PC-3 (cell line): ENCODE results near the gene DCAF15. TPM values are rescaled to one million over a fixed set of nuclear protein-coding genes. Genes with fewer than 3 reads are reported as not detected.

ENCODE experiments used
- ATAC-seq: fragments of 200-7000 bp; cut with Tn5 transposase; 2 replicates; pipeline ENCODE4 v1.9.1; 2020; ENCODE audit warnings: mild to moderate bottlenecking, moderate library complexity
- BruUV-seq: library from RNA; stranded (reverse); fragments of 400-500 nt; replicated peaks from 2 replicates; lab custom pipeline; 2021; lab: Mats Ljungman, UMichigan
- CTCF ChIA-PET: fragments of 300-600 bp; sonication (Branson Sonifier 250); formaldehyde crosslinking; loops from one replicate; lab custom pipeline; 2022; ENCODE audit warnings: antibody characterized with exemption; lab: Charles Lee
- POLR2A ChIA-PET: fragments of 300-600 bp; sonication (Branson Sonifier 250); formaldehyde crosslinking; loops from one replicate; lab custom pipeline; 2022; ENCODE audit warnings: antibody characterized with exemption; ENCODE audit not compliant: unreplicated experiment; lab: Charles Lee
- DNase-seq: peaks from one replicate; pipeline ENCODE4 v3.0.0-alpha.2; 2015
- H2AFZ ChIP-seq: fragments of 300-600 bp; sonication (generic); 2 replicates; pipeline ENCODE4 v1.6.0; 2016; ENCODE audit warnings: antibody characterized with exemption, low read length
- H3F3A ChIP-seq: fragments of 300-600 bp; sonication (generic); one replicate; pipeline ENCODE4 v1.6.0; 2017; ENCODE audit warnings: antibody characterized with exemption, low read length, control low read depth, mild to moderate bottlenecking; ENCODE audit not compliant: unreplicated experiment
- H3K27ac ChIP-seq: fragments of 300-600 bp; sonication (generic); 2 replicates; pipeline ENCODE4 v1.5.1; 2016; ENCODE audit warnings: mild to moderate bottlenecking, low read length
- H3K27me3 ChIP-seq: fragments of 300-600 bp; sonication (generic); 2 replicates; pipeline ENCODE4 v1.6.1; 2016; ENCODE audit warnings: low read length, mixed read lengths
- H3K36me3 ChIP-seq: fragments of 300-600 bp; sonication (generic); 2 replicates; pipeline ENCODE4 v1.6.1; 2016; ENCODE audit warnings: low read depth, mixed run types, low read length, mixed read lengths
- H3K4me1 ChIP-seq: fragments of 300-600 bp; sonication (generic); 2 replicates; pipeline ENCODE4 v1.5.1; 2016; ENCODE audit warnings: low read length; ENCODE audit not compliant: insufficient read depth
- H3K4me2 ChIP-seq: fragments of 300-600 bp; sonication (generic); 2 replicates; pipeline ENCODE4 v1.6.0; 2016; ENCODE audit warnings: low read length
- H3K4me3 ChIP-seq: fragments of 300-600 bp; sonication (generic); 2 replicates; pipeline ENCODE4 v1.5.1; 2016; ENCODE audit warnings: mild to moderate bottlenecking, low read length, mixed read lengths
- H3K79me2 ChIP-seq: fragments of 300-600 bp; sonication (generic); 2 replicates; pipeline ENCODE4 v1.6.1; 2017; ENCODE audit warnings: low read length, mixed read lengths
- H3K9ac ChIP-seq: fragments of 300-600 bp; sonication (generic); 2 replicates; pipeline ENCODE4 v1.6.0; 2016; ENCODE audit warnings: mild to moderate bottlenecking, low read length
- H3K9me2 ChIP-seq: fragments of 300-600 bp; sonication (generic); replicated peaks from 2 replicates; pipeline ENCODE4 v1.6.1; 2016; ENCODE audit warnings: mixed run types, low read length, mixed read lengths
- H3K9me3 ChIP-seq: fragments of 300-600 bp; sonication (generic); 2 replicates; pipeline ENCODE4 v1.6.1; 2016; ENCODE audit warnings: low read length, mixed read lengths
- H4K20me1 ChIP-seq: fragments of 300-600 bp; sonication (generic); 2 replicates; pipeline ENCODE4 v1.6.1; 2016; ENCODE audit warnings: low read length, mixed read lengths
- EZH2 ChIP-seq: fragments of 300-600 bp; sonication (generic); IDR thresholded peaks from one replicate; pipeline ENCODE4 v1.6.1; 2017; ENCODE audit warnings: antibody characterized with exemption, mild to moderate bottlenecking, low read length; ENCODE audit not compliant: unreplicated experiment
- EZH2phosphoT487 ChIP-seq: fragments of 300-600 bp; sonication (generic); IDR thresholded peaks from 2 replicates; pipeline ENCODE4 v1.6.1; 2018; ENCODE audit warnings: mild to moderate bottlenecking, antibody characterized with exemption, low read length, borderline replicate concordance
- intact Hi-C: fragments of 100-400 bp; cut with micrococcal nuclease; formaldehyde crosslinking; loops from 2 replicates; pipeline ENCODE4 v1.9.0; 2023
- total RNA-seq: library from RNA; depleted of rRNA; stranded (reverse); fragments of >200 nt; gene quantifications from 2 replicates; pipeline ENCODE4 v1.2.3, GENCODE V29; 2014
- TF ChIP-seq, protein P1 (sequence below): fragments of 300-600 bp; sonication (generic); conservative IDR thresholded peaks from 2 replicates; pipeline ENCODE4 v1.5.1; 2017; ENCODE audit warnings: antibody characterized with exemption, low read depth, mild to moderate bottlenecking, low read length

The DCAF15 gene
- total RNA-seq, 1 experiment from 2014 or later: 50.8 TPM

DNA sequence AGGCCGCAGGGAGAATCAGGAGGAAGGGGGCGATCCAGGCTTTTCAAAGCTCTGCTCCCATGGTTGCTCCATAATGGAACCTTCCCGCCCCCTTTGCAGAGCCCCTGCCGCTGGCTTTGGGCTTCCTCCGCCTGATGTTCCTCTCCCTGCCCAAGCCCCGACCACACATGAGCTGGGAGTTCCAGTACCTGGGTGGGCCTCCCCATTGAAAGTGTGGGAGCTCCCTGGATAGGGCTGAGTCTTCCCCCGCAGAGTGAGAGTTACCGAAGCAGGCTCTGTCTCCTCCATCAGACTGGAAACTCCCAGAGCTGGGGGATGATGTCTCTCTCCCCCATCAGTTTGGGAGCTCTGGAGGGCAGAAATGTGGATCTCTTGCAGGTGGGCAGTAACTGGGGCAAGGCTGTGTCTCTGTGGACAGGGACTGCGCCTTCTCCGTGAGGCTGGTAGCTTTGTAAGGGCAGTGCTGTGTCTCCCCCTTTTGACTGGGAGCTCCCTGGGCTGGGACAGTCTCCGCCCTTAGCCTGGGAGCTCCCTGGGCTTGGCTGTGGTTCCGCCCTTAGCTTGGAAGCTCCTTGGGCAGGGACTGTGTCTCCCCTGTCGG, 722 bp downstream of the DCAF15 start:
- H2AFZ ChIP-seq: no peak overlapping the region
- no peaks in the 10 kb centered on the region for H3K27me3 ChIP-seq
- peak overlapping the region; percentile 88 for H3K4me3 ChIP-seq
- BruUV-seq: TSS peak; percentile 29
- POLR2A ChIA-PET: interaction anchor here (0.6 kb wide), 3 partner anchors 19 to 184 kb away, joined by 4 to 8 read pairs (median 5); no protein-coding TSS in a partner anchor
- H3K4me1 ChIP-seq: peaks cover 10% of the 10 kb centered on the region
- ATAC-seq (peak; percentile 54), DNase-seq (peak; percentile 46)
- peaks cover 20% of the 10 kb centered on the region for H3K79me2 ChIP-seq
- H3K9ac ChIP-seq: peak overlapping the region; percentile 64
- H3K9me3 ChIP-seq: no peaks in the 10 kb centered on the region
- CTCF ChIA-PET: interaction anchor here (0.5 to 1.1 kb wide), 4 partner anchors 19 to 82 kb away, joined by 3 to 4 read pairs (median 4); partner anchors contain the start of gene IL27RA
- peak overlapping the region; percentile 97 for H3K4me2 ChIP-seq
- no peaks in the 10 kb centered on the region; the same call in 1 of the 2 replicates for H4K20me1 ChIP-seq
- intact Hi-C loops: loop anchor here (1.0 to 2.0 kb wide), 2 partner anchors 47 to 72 kb away; partner anchors contain the start of genes BRME1 and CC2D1A
- H3K36me3 ChIP-seq: peaks cover 23% of the 10 kb centered on the region; the same call in 1 of the 2 replicates
- no peak overlapping the region for H3K27ac ChIP-seq
- no peaks in the 10 kb centered on the region for H3F3A ChIP-seq
- H3K9me2 ChIP-seq: no peaks in the 10 kb centered on the region
- TF ChIP-seq EZH2 (no peak), EZH2phosphoT487 (no peak)
- TF ChIP-seq, protein P1, sequence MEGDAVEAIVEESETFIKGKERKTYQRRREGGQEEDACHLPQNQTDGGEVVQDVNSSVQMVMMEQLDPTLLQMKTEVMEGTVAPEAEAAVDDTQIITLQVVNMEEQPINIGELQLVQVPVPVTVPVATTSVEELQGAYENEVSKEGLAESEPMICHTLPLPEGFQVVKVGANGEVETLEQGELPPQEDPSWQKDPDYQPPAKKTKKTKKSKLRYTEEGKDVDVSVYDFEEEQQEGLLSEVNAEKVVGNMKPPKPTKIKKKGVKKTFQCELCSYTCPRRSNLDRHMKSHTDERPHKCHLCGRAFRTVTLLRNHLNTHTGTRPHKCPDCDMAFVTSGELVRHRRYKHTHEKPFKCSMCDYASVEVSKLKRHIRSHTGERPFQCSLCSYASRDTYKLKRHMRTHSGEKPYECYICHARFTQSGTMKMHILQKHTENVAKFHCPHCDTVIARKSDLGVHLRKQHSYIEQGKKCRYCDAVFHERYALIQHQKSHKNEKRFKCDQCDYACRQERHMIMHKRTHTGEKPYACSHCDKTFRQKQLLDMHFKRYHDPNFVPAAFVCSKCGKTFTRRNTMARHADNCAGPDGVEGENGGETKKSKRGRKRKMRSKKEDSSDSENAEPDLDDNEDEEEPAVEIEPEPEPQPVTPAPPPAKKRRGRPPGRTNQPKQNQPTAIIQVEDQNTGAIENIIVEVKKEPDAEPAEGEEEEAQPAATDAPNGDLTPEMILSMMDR: peak; percentile 29; the same call in 1 of the 2 replicates

DNA sequence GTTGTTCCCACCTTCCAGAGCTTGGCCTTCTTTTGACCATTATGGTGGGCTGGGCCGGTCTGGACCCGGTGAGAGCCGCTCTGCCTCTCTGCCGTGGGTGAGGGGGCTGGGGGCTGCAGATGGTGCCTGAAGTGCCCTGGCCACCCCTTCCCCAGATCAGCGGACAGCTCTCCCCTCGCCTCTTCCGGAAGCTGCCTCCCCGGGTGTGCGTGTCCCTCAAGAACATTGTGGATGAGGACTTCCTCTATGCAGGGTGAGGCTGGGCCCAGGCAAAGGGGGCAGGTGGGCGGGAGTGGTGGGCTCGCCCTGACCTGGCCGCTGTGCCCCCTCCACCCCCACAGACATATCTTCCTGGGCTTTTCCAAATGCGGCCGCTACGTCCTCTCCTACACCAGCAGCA, 1.9 kb downstream of the DCAF15 start:
- CTCF ChIA-PET: no interaction called here
- TF ChIP-seq, protein P1: no peak
- TF ChIP-seq EZH2phosphoT487 (no peak), EZH2 (no peak)

More for the DNA sequence above, 1.9 kb downstream of the DCAF15 start:
- Histone ChIP-seq H4K20me1 (no peaks in the 10 kb centered on the region; the same call in 1 of the 2 replicates), H3K9me2 (no peaks in the 10 kb centered on the region), H3K4me1 (peaks cover 10% of the 10 kb centered on the region), H3K4me2 (no peak overlapping the region), H3K27me3 (no peaks in the 10 kb centered on the region), H3F3A (no peaks in the 10 kb centered on the region), H3K9ac (no peak overlapping the region), H2AFZ (no peak overlapping the region), H3K9me3 (no peaks in the 10 kb centered on the region), H3K79me2 (peaks cover 20% of the 10 kb centered on the region), H3K4me3 (no peak overlapping the region), H3K36me3 (peaks cover 26% of the 10 kb centered on the region; the same call in 1 of the 2 replicates), H3K27ac (no peak overlapping the region)
- POLR2A ChIA-PET: no interaction called here
- ATAC-seq (no peak), DNase-seq (no peak)
- no TSS peak for BruUV-seq
- intact Hi-C loops: no loop called here
